ENCODE data around the gene WDR4.
"Not testable (repeated sequence)": the region's sequence is repeated elsewhere in the genome, so short reads cannot be mapped to it uniquely, and the experiment has no call there.

The WDR4 gene

GRCh38 chr21:42841156-42841915, 38.0 kb downstream of the WDR4 start:
- in situ Hi-C loops (cut with MboI; ENCODE audit: low sequenced_read_pairs) = no loop called here

DNA sequence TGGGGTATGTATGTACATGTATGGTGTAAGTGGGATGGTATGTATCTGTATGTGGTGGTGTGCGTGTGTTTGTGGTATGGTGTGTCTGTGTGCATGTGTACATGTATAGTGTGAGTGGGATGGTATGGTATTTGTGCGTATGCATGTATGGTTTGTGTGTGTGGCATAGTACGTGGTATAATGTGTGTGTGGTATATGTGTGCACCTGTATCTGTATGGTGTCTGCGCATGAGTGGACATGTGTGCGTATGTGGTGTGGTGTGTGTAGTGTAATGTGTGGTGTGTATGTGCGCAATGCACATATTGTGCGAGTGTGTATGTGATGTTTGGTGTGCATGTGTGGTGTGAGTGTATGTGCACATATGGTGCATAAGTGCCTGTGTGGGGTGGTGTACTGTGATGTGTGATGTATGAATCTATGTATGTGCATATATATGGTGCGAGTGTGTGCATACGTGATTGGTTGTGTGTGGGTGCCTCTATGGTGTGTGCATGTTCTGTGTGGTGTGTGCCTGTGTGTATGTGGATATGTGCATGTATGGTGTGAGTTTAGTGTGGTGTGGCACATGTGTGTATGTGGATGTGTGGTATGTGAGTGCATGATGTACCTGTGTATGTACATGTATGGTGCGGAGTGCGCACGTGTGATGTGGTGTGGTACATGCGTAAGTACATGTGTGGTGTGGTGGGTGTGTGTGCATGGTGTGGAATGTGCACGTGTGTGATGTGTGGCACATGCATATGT, 38.8 kb downstream of the WDR4 start:
- in situ Hi-C loops (cut with MboI; ENCODE audit: low sequenced_read_pairs) = no loop called here

DNA sequence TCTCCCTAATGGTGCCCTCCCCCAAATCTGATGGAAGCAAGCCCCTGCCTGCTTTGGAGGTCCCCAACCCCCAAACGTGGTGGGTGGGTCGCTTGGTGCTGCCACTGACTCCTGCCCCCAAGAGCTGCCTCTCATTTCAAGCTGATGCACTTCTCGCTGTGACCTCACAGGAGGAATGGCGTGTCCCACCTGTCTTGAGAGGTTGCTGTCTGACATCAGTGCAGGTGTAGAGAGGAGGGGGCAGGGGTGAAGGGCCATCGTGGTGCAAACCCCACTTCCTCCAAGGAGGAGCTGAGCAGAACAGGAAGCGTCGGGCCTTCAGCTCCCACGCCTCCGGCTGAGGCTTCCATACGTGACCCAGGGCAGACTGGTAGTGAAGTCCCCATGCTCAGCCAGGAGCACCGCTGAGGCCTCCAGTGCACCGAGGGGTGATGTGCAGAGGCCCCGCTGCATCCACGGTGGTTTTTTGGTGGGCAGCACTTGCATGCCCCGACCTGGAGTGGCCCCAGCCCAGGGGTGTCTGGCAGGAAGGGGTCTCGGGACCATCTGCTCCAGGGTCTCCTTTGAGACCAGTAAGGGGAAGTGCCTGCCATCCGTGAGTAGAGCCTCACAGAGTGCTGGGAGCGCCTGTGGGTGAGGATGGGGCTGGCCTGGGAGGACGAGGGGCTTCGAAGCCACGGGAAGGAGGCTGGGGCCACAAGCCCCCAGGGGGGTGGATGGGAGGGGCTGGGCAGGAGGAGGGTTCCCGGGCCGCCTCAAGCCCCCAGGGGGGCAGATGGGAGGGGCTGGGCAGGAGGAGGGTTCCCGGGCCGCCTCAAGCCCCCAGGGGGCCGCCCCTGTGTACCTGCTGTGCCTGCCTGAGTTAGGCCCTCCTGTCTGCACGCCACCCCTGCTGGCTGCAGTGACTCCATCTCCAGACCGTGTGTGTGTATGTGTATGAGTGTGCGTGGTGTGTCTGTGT, 39.8 kb downstream of the WDR4 start:
- in situ Hi-C loops (cut with MboI; ENCODE audit: low sequenced_read_pairs) = no loop called here

- in situ Hi-C loops (cut with MboI; ENCODE audit: low sequenced_read_pairs) = not testable (repeated sequence)
Measured at GRCh38 chr21:42838212-42838690, 41.1 kb downstream of the WDR4 start.

DNA sequence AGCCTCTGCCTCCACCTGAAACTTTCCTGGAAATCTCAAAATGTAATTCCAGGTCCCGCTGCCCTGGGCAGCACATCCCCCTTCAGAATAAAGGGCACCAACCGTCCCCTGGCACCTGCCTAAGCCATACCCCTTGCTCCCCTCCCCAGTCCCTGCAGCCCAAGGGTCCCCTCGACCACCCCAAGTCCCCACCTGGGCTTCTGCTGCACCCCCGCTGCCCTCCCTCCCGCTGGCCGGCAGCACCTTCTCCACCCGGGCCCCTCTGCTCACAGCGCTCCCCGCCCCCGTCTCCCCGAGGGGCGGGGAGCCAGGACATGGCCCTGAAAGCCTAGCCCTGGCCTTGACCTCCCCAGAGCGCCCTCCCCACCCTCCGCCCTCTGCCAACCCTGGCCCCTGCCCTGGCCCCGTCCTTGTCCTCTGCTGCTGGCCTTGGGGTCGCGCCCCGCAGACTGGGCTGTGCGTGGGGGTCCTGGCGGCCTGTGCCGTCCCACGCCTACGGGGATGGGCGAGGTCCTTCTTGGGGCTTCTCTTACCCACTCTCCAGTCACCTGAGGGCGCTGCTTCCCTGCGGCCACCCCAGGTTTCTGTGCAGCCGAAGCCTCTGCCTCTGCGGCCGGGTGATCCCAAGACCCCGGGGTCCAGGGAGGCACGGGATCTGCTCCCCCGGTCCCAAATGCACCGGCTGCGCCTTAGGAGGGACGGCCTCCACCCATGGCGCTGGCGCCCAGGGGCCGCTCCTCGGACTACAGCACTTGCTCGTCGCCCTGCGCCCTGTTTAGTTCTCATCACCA, 41.7 kb downstream of the WDR4 start:
- in situ Hi-C loops (cut with MboI; ENCODE audit: low sequenced_read_pairs) = no loop called here

DNA sequence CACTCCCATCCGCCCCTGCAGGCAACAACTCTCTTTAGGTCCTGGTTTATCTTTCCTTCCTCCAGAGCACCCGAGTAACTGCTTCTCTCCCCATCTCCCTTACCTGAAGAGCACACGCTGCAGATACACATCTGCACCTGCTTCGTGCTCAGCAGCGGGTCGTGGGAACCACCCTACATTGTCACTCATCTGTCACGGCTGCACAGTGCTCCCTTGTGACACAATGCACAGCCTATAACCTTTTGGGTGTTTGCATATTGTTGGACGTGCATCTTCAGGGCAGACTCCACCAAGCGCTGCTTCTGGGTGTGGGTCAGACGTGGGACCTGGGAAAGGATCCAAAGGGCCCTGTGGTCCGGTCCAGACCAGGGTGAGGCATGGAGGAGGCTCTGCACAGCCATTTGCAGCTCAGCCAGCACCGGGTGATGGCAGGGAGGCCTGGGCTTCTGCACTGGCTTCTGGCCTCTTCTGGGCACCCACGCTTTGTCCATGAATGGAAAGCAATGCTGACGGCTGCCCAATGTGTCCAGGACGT, 42.5 kb downstream of the WDR4 start:
- in situ Hi-C loops (cut with MboI; ENCODE audit: low sequenced_read_pairs) = no loop called here

GRCh38 chr21:42836402-42836666, 43.0 kb downstream of the WDR4 start:
- in situ Hi-C loops (cut with MboI; ENCODE audit: low sequenced_read_pairs) = no loop called here

- in situ Hi-C loops (cut with MboI; ENCODE audit: low sequenced_read_pairs) = no loop called here
Measured at GRCh38 chr21:42835611-42836401, 43.5 kb downstream of the WDR4 start.

- in situ Hi-C loops (cut with MboI; ENCODE audit: low sequenced_read_pairs) = no loop called here
Measured at GRCh38 chr21:42835211-42835610, 44.1 kb downstream of the WDR4 start.

GRCh38 chr21:42834726-42835191, 44.6 kb downstream of the WDR4 start:
- in situ Hi-C loops (cut with MboI; ENCODE audit: low sequenced_read_pairs) = no loop called here

DNA sequence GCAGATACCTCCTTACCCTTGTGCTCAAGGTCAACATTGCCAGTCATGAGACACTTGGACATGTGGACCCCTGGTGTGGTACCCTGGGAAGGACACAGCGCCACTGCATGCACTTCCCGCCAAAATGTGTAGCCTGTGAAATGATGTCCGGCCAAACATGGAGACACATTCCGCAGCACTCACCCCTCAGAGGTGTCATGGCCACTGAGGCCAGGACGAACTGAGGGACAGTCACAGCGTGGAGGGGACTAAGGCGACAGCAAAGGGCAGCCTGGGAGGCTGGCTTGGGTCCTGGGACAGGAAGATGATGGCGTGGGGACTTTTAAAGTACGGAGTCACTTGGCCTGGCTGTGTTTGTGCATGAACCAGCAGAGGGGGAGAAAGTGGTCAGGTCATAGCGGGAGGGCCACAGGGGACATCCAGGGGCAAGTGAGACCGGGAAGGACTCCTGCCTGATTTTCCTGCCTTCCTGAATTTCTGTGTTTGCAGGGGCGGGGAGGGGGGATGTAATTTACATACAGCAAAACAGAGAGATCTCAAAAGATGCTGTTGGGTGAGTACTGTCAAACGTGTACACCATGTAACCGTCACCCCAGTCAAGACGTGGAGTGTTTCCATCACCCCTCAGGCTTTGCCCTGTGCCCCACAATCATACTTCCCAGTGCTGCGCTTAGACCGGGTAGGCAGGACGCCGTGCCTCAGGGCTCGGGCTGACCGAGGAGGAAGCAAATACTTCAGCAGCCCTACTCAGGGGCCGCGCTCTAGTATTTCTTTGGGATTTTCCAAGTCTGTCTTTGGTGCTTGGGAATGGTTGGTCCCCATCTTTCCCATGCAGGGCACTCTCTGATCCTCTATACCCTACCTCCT, 45.2 kb downstream of the WDR4 start:
- in situ Hi-C loops (cut with MboI; ENCODE audit: low sequenced_read_pairs) = no loop called here

- in situ Hi-C loops (cut with MboI; ENCODE audit: low sequenced_read_pairs) = no loop called here
Measured at GRCh38 chr21:42833439-42833815, 45.9 kb downstream of the WDR4 start.

- in situ Hi-C loops (cut with MboI; ENCODE audit: low sequenced_read_pairs) = not testable (repeated sequence)
Measured at GRCh38 chr21:42832321-42832630, 47.1 kb downstream of the WDR4 start.

DNA sequence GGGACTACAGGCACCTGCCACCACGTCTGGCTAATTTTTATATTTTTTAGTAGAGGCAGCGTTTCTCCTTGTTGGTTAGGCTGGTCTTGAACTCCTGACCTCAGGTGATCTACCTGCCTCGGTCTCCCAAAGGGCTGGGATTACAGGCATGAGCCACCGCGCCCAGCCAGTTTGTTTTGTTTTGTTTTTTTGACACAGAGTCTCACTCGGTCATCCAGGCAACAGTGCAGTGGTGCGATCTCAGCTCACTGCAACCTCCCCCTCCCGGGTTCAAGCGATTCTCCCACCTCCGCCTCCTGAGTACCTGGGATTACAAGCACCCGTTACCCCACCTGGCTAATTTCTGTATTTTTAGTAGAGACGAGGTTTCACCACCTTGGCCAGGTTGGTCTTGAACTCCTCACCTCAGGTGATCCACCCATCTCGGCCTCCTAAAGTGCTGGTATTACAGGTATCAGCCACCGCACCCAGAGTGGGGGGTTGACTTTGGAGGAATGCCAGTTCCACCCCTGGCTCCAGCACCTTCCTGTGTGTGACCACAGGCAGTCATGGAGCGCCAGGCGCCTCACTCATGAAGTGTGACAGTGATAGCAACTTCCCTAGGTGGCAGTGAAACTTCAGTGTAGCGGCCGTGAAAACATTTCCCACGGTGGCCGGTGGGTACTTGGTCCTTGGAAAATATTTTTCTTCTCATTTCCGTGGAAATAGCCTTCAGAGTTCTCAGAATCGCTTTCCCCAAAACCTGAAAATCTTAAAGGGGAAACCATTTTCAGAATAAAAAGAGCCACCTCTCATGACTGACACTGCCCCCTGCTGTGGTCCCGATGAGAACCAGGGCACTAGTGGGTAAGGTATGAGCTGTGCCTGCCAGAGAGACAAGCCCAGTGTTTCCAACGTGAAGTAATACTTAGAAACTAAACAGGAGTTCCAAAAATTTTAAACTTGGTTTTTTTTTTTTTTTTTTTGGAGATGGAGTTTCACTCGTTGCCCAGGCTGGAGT, 48.6 kb downstream of the WDR4 start:
- in situ Hi-C loops (cut with MboI; ENCODE audit: low sequenced_read_pairs) = no loop called here

GRCh38 chr21:42829954-42830353, 49.4 kb downstream of the WDR4 start:
- in situ Hi-C loops (cut with MboI; ENCODE audit: low sequenced_read_pairs) = no loop called here

GRCh38 chr21:42829417-42829816, 49.9 kb downstream of the WDR4 start:
- in situ Hi-C loops (cut with MboI; ENCODE audit: low sequenced_read_pairs) = no loop called here

GRCh38 chr21:42827588-42827987, 51.8 kb downstream of the WDR4 start:
- in situ Hi-C loops (cut with MboI; ENCODE audit: low sequenced_read_pairs) = no loop called here

Measured in HL-60/S4 treated with phorbol 12-myristate 13-acetate at 8.2 ng/mL for 4 days and 3 days (cell line).